Calu3 (cell line): ENCODE results near the gene BIRC6. TPM values are rescaled to one million over a fixed set of nuclear protein-coding genes. Genes with fewer than 3 reads are reported as not detected.

ENCODE experiments used
- BruUV-seq: library from RNA; stranded (reverse); fragments of 400-500 nt; replicated peaks from 2 replicates; lab custom pipeline; 2021; lab: Mats Ljungman, UMichigan
- CTCF ChIA-PET: fragments of 300-600 bp; sonication (Branson Sonifier 250); formaldehyde crosslinking; loops from one replicate; lab custom pipeline; 2022; ENCODE audit warnings: antibody characterized with exemption; lab: Charles Lee
- DNase-seq: peaks from one replicate; pipeline ENCODE4 v3.0.0; 2022
- H3K27ac Mint-ChIP-seq: one replicate; pipeline ENCODE4 v1.8.0; 2022; ENCODE audit warnings: mixed read lengths; ENCODE audit not compliant: unreplicated experiment
- H3K27me3 Mint-ChIP-seq: one replicate; pipeline ENCODE4 v1.8.0; 2022; ENCODE audit warnings: mixed read lengths; ENCODE audit not compliant: unreplicated experiment
- H3K36me3 Mint-ChIP-seq: one replicate; pipeline ENCODE4 v1.8.0; 2022; ENCODE audit warnings: mild to moderate bottlenecking, moderate library complexity, mixed read lengths; ENCODE audit not compliant: insufficient read depth, unreplicated experiment
- H3K4me1 Mint-ChIP-seq: one replicate; pipeline ENCODE4 v1.8.0; 2022; ENCODE audit warnings: mild to moderate bottlenecking, low read depth, mixed read lengths; ENCODE audit not compliant: unreplicated experiment
- H3K4me3 Mint-ChIP-seq: one replicate; pipeline ENCODE4 v1.8.0; 2022; ENCODE audit warnings: mild to moderate bottlenecking, low read depth, moderate library complexity, mixed read lengths; ENCODE audit not compliant: unreplicated experiment
- H3K9me3 Mint-ChIP-seq: one replicate; pipeline ENCODE4 v1.8.0; 2022; ENCODE audit warnings: low read depth, mixed read lengths; ENCODE audit not compliant: unreplicated experiment
- intact Hi-C: fragments of 100-400 bp; cut with micrococcal nuclease; formaldehyde crosslinking; loops from one replicate; pipeline ENCODE4 v1.10.0; 2022; ENCODE audit not compliant: unreplicated experiment
- total RNA-seq: library from RNA; stranded (reverse); gene quantifications from 2 replicates; pipeline ENCODE4 v1.2.3, GENCODE V29; 2022
- TF ChIP-seq, protein P1 (sequence below): fragments of 200-600 bp; IDR thresholded peaks from one replicate; pipeline ENCODE4 v1.8.0; 2022; ENCODE audit warnings: antibody characterized with exemption; ENCODE audit not compliant: unreplicated experiment

BIRC6 gene
- total RNA-seq, 1 experiment from 2014 or later: 91.0 TPM

GRCh38 chr2:32479993-32480392, 123.2 kb downstream of the BIRC6 start:
- no TSS peak for BruUV-seq
- Mint-ChIP-seq H3K36me3 (peaks cover 18% of the 10 kb centered on the region), H3K4me1 (no peaks in the 10 kb centered on the region), H3K27me3 (no peaks in the 10 kb centered on the region), H3K27ac (no peak overlapping the region), H3K4me3 (no peak overlapping the region), H3K9me3 (no peaks in the 10 kb centered on the region)
- DNase-seq: no peak
- CTCF ChIA-PET: no interaction called here
- intact Hi-C loops: no loop called here
- TF ChIP-seq, protein P1, sequence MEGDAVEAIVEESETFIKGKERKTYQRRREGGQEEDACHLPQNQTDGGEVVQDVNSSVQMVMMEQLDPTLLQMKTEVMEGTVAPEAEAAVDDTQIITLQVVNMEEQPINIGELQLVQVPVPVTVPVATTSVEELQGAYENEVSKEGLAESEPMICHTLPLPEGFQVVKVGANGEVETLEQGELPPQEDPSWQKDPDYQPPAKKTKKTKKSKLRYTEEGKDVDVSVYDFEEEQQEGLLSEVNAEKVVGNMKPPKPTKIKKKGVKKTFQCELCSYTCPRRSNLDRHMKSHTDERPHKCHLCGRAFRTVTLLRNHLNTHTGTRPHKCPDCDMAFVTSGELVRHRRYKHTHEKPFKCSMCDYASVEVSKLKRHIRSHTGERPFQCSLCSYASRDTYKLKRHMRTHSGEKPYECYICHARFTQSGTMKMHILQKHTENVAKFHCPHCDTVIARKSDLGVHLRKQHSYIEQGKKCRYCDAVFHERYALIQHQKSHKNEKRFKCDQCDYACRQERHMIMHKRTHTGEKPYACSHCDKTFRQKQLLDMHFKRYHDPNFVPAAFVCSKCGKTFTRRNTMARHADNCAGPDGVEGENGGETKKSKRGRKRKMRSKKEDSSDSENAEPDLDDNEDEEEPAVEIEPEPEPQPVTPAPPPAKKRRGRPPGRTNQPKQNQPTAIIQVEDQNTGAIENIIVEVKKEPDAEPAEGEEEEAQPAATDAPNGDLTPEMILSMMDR: no peak

DNA sequence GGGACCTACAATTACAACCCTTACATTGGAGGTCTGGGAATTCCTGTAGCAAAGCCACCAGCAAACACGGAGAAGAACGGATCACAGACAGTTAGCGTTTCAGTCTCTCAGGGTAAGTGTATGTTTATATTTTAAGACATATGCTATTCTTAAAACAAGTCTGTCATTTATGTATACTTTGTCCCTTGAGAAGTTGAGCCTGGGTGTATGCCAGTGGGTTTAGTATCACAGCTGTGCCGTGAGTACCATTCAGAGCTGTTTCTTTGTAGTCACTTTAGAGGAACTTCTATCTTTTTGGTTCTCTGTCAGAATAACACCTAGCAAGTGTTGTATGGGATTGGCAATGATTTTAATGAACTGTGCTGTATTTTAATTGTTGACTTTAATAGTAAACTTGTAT, 125.6 kb downstream of the BIRC6 start:
- Mint-ChIP-seq H3K9me3 (no peaks in the 10 kb centered on the region), H3K4me1 (no peaks in the 10 kb centered on the region), H3K36me3 (peaks cover 19% of the 10 kb centered on the region), H3K4me3 (no peak overlapping the region), H3K27me3 (no peaks in the 10 kb centered on the region), H3K27ac (no peak overlapping the region)
- no TSS peak for BruUV-seq
- CTCF ChIA-PET: no interaction called here
- DNase-seq: no peak
- intact Hi-C loops: no loop called here
- TF ChIP-seq, protein P1: no peak

- CTCF ChIA-PET: no interaction called here
- Mint-ChIP-seq H3K27me3 (no peaks in the 10 kb centered on the region), H3K4me1 (no peaks in the 10 kb centered on the region), H3K4me3 (no peak overlapping the region), H3K36me3 (peaks cover 17% of the 10 kb centered on the region), H3K9me3 (no peaks in the 10 kb centered on the region), H3K27ac (no peak overlapping the region)
- no peak for DNase-seq
- TF ChIP-seq, protein P1: no peak
- intact Hi-C loops: no loop called here
- no TSS peak for BruUV-seq
These were observed 128.1 kb downstream of the BIRC6 start for GRCh38 chr2:32484937-32485336.

- TF ChIP-seq, protein P1: no peak
- no peak overlapping the region for H3K4me3 Mint-ChIP-seq
- intact Hi-C loops: no loop called here
- H3K36me3 Mint-ChIP-seq: peaks cover 13% of the 10 kb centered on the region
- DNase-seq: no peak
- CTCF ChIA-PET: no interaction called here
- no peaks in the 10 kb centered on the region for H3K27me3 Mint-ChIP-seq
- H3K9me3 Mint-ChIP-seq: no peaks in the 10 kb centered on the region
- no peak overlapping the region for H3K27ac Mint-ChIP-seq
- H3K4me1 Mint-ChIP-seq: no peaks in the 10 kb centered on the region
- BruUV-seq: no TSS peak
These were observed 128.6 kb downstream of the BIRC6 start for GRCh38 chr2:32485399-32485798.

GRCh38 chr2:32489061-32489460, 132.2 kb downstream of the BIRC6 start:
- no peaks in the 10 kb centered on the region for H3K9me3 Mint-ChIP-seq
- no peaks in the 10 kb centered on the region for H3K4me1 Mint-ChIP-seq
- H3K27ac Mint-ChIP-seq: no peak overlapping the region
- H3K27me3 Mint-ChIP-seq: no peaks in the 10 kb centered on the region
- CTCF ChIA-PET: no interaction called here
- no peak overlapping the region for H3K4me3 Mint-ChIP-seq
- TF ChIP-seq, protein P1: no peak
- peaks cover 11% of the 10 kb centered on the region for H3K36me3 Mint-ChIP-seq
- intact Hi-C loops: no loop called here
- DNase-seq: no peak
- BruUV-seq: no TSS peak
